ENCODE measurements around the gene GALNS. TPM values are rescaled to one million over a fixed set of nuclear protein-coding genes. Genes with fewer than 3 reads are reported as not detected.
A peak's percentile ranks its signal among the peaks of the same experiment; 100 is the strongest.

Gene GALNS
- total RNA-seq, 1 experiment from 2014 or later: 29.5 TPM

- TF ChIP-seq IRF1 (CRISPR knock-in tag; IDR thresholded peaks at IDR 0.05) (no peak), PRRX2 (CRISPR knock-in tag; IDR thresholded peaks at IDR 0.05) (no peak), ELF4 (CRISPR knock-in tag; IDR thresholded peaks at IDR 0.05; ENCODE audit: low read depth) (no peak), ZNF416 (CRISPR knock-in tag; IDR thresholded peaks at IDR 0.05) (no peak), ZBTB21 (CRISPR knock-in tag; IDR thresholded peaks at IDR 0.05; ENCODE audit: borderline replicate concordance) (no peak), ZNF512 (CRISPR knock-in tag; IDR thresholded peaks at IDR 0.05; ENCODE audit: borderline replicate concordance) (no peak), ZNF532 (CRISPR knock-in tag; IDR thresholded peaks at IDR 0.05; ENCODE audit: borderline replicate concordance) (no peak), MAX (CRISPR knock-in tag; IDR thresholded peaks at IDR 0.05) (no peak; the same call in none of the 2 replicates), HMGXB4 (CRISPR knock-in tag; IDR thresholded peaks at IDR 0.05) (no peak; the same call in 1 of the 2 replicates), FOXK1 (CRISPR knock-in tag; IDR thresholded peaks at IDR 0.05) (no peak; the same call in 1 of the 2 replicates), ATF2 (CRISPR knock-in tag; IDR thresholded peaks at IDR 0.05; ENCODE audit: borderline replicate concordance, low read depth) (no peak)
- TF ChIP-seq, protein P1, sequence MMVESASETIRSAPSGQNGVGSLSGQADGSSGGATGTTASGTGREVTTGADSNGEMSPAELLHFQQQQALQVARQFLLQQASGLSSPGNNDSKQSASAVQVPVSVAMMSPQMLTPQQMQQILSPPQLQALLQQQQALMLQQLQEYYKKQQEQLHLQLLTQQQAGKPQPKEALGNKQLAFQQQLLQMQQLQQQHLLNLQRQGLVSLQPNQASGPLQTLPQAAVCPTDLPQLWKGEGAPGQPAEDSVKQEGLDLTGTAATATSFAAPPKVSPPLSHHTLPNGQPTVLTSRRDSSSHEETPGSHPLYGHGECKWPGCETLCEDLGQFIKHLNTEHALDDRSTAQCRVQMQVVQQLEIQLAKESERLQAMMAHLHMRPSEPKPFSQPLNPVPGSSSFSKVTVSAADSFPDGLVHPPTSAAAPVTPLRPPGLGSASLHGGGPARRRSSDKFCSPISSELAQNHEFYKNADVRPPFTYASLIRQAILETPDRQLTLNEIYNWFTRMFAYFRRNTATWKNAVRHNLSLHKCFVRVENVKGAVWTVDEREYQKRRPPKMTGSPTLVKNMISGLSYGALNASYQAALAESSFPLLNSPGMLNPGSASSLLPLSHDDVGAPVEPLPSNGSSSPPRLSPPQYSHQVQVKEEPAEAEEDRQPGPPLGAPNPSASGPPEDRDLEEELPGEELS (CRISPR knock-in tag; IDR thresholded peaks at IDR 0.05): no peak
- TF ChIP-seq, protein P2, sequence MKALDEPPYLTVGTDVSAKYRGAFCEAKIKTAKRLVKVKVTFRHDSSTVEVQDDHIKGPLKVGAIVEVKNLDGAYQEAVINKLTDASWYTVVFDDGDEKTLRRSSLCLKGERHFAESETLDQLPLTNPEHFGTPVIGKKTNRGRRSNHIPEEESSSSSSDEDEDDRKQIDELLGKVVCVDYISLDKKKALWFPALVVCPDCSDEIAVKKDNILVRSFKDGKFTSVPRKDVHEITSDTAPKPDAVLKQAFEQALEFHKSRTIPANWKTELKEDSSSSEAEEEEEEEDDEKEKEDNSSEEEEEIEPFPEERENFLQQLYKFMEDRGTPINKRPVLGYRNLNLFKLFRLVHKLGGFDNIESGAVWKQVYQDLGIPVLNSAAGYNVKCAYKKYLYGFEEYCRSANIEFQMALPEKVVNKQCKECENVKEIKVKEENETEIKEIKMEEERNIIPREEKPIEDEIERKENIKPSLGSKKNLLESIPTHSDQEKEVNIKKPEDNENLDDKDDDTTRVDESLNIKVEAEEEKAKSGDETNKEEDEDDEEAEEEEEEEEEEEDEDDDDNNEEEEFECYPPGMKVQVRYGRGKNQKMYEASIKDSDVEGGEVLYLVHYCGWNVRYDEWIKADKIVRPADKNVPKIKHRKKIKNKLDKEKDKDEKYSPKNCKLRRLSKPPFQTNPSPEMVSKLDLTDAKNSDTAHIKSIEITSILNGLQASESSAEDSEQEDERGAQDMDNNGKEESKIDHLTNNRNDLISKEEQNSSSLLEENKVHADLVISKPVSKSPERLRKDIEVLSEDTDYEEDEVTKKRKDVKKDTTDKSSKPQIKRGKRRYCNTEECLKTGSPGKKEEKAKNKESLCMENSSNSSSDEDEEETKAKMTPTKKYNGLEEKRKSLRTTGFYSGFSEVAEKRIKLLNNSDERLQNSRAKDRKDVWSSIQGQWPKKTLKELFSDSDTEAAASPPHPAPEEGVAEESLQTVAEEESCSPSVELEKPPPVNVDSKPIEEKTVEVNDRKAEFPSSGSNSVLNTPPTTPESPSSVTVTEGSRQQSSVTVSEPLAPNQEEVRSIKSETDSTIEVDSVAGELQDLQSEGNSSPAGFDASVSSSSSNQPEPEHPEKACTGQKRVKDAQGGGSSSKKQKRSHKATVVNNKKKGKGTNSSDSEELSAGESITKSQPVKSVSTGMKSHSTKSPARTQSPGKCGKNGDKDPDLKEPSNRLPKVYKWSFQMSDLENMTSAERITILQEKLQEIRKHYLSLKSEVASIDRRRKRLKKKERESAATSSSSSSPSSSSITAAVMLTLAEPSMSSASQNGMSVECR (CRISPR knock-in tag; IDR thresholded peaks at IDR 0.05; ENCODE audit: borderline replicate concordance): 0 out of 2 replicates have a peak, but pooled peaks have one; percentile 28
- TF ChIP-seq, protein P3, sequence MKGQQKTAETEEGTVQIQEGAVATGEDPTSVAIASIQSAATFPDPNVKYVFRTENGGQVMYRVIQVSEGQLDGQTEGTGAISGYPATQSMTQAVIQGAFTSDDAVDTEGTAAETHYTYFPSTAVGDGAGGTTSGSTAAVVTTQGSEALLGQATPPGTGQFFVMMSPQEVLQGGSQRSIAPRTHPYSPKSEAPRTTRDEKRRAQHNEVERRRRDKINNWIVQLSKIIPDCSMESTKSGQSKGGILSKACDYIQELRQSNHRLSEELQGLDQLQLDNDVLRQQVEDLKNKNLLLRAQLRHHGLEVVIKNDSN (CRISPR knock-in tag; IDR thresholded peaks at IDR 0.05): peak; percentile 89
- TF ChIP-seq, protein P4, sequence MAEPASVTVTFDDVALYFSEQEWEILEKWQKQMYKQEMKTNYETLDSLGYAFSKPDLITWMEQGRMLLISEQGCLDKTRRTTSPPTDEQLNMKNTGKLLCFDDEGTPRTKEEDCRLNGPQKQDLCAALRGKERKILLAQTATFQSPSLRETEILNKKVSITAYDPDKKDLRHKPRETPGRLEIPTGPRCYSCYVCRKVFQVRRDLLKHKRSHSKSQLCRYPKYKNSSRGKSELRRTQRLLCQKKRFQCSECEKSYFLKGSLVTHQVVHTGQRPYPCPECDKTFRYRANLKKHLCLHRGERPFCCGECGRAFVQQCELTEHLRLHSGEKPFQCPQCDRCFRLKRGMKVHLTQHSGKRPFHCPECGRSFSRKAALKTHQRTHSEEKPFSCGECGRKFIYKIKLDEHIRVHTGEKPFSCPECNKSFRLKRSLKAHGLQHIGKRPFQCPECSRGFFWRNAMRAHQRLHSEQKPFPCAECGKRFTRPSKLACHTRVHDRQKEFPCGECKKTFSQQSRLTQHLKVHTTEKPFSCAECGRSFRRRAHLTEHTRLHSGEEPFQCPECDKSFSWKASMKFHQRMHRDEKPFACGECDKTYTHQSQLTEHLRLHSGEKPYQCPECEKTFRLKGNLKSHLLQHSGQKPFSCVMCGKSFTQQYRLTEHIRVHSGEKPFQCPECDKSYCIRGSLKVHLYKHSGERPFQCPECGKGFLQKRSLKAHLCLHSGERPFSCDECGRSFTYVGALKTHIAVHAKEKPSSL (CRISPR knock-in tag; conservative IDR thresholded peaks at IDR 0.05): no peak
Observed at GRCh38 chr16:88810912-88811768, 45.6 kb downstream of the GALNS start (continued).
